A549 treated with CORT108297 at 1 μM for 4 hours (cell line): ENCODE data around the gene IFI27L2. TPM values are rescaled to one million over a fixed set of nuclear protein-coding genes. Genes with fewer than 3 reads are reported as not detected.

Experiments used
- total RNA-seq: library from RNA; stranded (reverse); fragments of 200-300 nt; extraction: Qiagen RNA extraction; gene quantifications from 5 replicates; pipeline ENCODE4 v1.2.3, GENCODE V29; 2022

Gene IFI27L2, protein sequence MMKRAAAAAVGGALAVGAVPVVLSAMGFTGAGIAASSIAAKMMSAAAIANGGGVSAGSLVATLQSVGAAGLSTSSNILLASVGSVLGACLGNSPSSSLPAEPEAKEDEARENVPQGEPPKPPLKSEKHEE
- 55.5 to 65.5 TPM (median 57.6 TPM) in 5 replicates for total RNA-seq

DNA sequence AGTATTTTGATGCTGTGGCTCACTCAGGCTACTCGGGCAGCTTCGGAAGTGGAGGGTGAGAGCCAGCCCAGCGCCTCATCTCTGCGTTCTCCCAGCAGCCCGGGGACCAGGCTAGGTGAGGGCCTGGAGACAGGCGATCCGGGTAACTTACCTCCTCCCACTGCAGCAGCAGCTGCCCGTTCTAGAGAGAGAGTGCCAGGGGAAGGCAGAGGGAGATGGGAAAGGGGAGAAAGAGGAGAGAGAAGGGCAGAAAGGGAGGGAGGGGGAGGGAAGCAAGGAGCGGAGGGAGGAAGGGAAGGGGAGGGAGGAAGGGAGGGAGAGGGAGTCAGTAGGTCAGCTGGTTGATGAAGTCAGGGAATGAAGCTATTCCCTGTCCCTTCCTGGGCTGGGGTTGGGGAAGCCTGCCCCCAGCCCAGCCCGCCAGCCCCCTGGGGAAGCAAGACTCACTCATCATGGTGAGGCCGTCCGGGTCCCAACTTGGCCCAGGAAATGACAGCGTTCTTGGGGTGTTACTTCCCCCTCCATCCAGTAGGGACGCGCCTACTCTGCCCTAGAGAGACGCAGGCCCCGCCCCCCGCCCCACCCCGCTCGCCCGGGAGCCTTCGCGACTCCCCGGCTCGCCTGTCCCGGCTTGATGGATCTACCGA is at the start of gene IFI27L2:
TSS of gene IFI27L2 (minus strand) at position 494 of the 647 bp plus-strand sequence. CDS start at position 454, 40 bp downstream.

DNA sequence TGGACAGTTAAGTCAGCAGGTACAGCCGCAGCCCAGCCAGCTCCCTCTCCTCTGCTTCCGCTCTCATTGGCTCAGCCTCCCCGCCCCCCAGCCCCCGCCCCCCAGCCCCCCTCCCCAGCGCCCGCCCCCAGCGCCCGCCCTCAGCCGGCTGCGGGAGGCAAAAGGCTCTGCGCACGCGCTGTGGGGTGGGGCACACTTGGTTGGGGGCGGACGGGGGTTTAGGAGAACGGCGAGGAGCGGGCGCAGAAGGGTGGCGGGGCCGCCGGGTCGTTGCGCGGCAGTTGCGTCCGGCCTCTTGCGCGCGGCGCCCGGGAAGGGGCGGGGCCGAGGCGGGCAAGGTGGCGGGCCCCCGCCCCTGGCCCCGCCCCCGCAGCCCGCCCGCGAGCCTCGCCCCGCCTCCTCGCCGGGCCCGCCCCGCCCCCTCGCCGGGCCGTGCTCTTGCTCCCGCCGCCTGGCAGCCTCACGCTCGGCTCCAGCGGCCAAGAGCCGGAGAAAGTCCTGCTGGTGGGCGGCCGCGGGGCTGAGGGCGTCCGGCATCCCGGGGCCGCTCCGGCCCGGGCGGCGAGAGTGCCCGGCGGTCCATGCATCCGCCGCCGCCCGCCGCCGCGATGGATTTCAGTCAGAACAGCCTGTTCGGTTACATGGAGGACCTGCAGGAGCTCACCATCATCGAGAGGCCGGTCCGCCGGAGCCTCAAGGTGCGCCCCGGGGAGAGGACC is 44.6 kb upstream of the IFI27L2 start, which contains the start of gene PPP4R4:
TSS of gene PPP4R4 (plus strand) at position 438 of the 719 bp plus-strand sequence. CDS start at position 582, 144 bp downstream.

DNA sequence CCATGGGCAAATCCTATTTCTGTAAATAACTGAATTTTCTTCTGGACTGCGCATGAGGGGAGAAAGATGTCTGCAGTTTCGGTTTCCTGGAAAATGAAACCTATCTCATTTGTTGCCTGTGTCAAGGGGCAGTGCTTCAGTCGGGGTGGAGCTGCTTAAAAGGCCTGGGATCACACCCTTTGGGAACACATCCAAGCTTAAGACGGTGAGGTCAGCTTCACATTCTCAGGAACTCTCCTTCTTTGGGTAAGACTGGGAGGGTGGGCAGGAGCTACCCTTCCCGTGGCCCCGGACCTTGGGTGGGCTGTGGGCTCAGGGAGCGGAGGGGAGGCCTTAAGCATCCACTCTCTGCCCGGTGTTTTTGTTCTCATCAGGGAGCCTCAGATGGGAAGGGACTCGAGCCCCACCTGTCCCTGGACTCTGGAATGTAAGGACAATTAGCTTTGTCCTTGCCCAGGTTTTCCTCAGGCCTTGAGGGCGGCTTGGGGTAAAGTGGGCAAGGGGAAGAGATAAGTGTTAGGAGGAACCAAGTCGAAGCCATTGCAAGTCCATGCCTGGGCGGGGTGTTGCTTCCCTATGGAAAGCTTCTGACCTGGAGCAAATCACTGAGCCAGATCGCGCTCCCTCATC is 18.7 kb downstream of the IFI27L2 start, which contains the start of gene IFI27:
TSS of gene IFI27 (plus strand) at position 185 of the 630 bp plus-strand sequence.

DNA sequence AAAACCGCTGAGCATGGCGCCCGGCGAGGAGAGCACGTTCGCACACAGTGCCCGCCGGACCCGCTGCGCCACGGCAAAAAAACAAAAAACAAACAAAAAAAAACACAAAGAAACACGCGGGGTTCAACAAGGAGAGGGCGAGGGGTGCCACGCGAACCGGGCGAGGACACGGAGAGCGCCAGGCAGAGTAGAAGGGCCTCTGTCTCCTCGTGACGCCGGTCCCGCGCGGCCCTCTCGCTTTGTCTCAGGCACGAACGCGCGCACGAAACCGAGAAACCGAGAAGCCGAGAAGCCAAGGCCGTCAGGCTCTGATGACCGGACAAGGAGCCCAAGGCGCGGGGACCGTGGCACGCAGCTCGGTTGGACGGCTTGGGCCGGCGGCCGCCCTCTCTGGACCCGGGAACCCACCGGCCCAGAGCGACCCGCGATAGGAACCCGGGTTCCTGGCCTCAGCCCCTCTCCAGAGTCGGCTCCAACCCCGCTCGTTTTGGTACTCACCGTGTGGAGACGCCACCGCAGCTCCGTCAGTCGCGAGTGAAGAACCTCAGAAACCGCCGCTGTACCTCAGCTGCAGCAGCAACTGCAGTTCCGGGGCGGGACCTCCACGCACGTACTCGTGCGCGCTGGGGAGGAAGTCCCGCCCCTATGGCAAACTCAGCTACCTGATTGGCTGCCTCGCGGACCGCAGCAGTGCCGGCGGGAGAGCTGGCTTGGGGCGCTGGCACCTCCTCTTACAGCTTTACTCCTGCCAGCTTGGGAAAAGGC is 48.6 kb downstream of the IFI27L2 start, which contains the start of the genes DDX24 and IFI27L1:
TSS of gene DDX24 (minus strand) at position 582 of the 765 bp plus-strand sequence. CDS start 1,460 bp downstream, outside the sequence.
TSS of gene IFI27L1 (plus strand) at position 690 of the 765 bp plus-strand sequence. CDS start 15,628 bp downstream, outside the sequence.

Other genes with a start within 250 kb of the IFI27L2 start
- gene FAM181A, start 202.3 kb downstream of the IFI27L2 start, total RNA-seq, result not detected in 5 replicates
- 1.3 to 3.5 TPM (median 1.8 TPM) in 5 replicates for gene ASB2, start 153.0 kb downstream of the IFI27L2 start, total RNA-seq
- not detected in 5 replicates for gene CCDC197, start 132.3 kb downstream of the IFI27L2 start, total RNA-seq
- 3.8 to 6.0 TPM (median 4.2 TPM) in 5 replicates for gene OTUB2, start 103.3 kb downstream of the IFI27L2 start, total RNA-seq
- gene DDX24, start 48.4 kb downstream of the IFI27L2 start, total RNA-seq, result 175 to 182 TPM (median 177 TPM) in 5 replicates
- 16.9 to 20.5 TPM (median 20.0 TPM) in 5 replicates for gene IFI27L1, start 48.3 kb downstream of the IFI27L2 start, total RNA-seq
- 0.89 to 1.9 TPM (median 1.6 TPM) in 5 replicates for gene IFI27, start 18.9 kb downstream of the IFI27L2 start, total RNA-seq
- 0.17 to 0.40 TPM (median 0.29 TPM) in 5 replicates for gene PPP4R4, start 44.7 kb upstream of the IFI27L2 start, total RNA-seq
- 0.02 to 0.04 TPM in 2 of 5 replicates, not detected in the others for gene SERPINA10, start 163.7 kb upstream of the IFI27L2 start, total RNA-seq
- 0.63 to 1.1 TPM (median 0.95 TPM) in 5 replicates for gene SERPINA6, start 193.7 kb upstream of the IFI27L2 start, total RNA-seq
- not detected in 5 replicates for gene SERPINA2, start 237.1 kb upstream of the IFI27L2 start, total RNA-seq